Measurements from ENCODE around the gene APEH.

APEH gene

DNA sequence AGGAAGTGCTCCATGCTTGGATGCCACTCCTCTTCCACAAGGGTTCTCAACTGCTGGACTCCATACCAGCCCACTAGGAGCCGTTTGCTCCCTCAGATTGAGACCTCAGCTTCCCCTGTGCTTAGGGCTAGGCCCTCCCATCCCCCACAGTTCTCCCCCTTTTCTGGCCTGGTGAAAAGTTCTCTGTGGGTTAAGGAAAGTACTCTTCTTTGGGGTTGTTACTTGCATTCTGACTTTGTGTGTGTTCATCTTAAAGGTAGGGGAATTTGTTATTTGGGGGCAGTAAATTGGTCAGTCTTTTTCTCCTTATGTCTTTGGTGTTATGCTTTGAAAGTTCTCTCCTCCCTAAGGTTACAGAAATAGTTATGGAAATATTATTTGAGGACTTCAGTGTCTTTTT, 24.0 kb upstream of the APEH start:
- Histone ChIP-seq H3K4me3 (ENCODE audit: control insufficient read depth in 1 of 7, extremely low read depth in 1 of 7, insufficient read depth in 4 of 7, low read depth in 2 of 7, low read length in 6 of 7) (no peak overlapping the region), H3K9me3 (ENCODE audit: control extremely low read depth in 1 of 5, control insufficient read depth in 4 of 5, insufficient read depth in 2 of 5, low read depth in 1 of 5, low read length in 4 of 5) (no peaks in the 10 kb centered on the region), H3K4me1 (ENCODE audit: control extremely low read depth in 1 of 4, control insufficient read depth in 4 of 4, insufficient read depth in 4 of 4, low read length in 3 of 4) (peaks cover 0 to 17% (median 10%) of the 10 kb centered on the region in 4 experiments), H3K27me3 (replicated peaks in 2 of 5; ENCODE audit: control insufficient read depth in 4 of 5, insufficient read depth in 5 of 5, low read length in 4 of 5) (no peaks in the 10 kb centered on the region), H3K36me3 (ENCODE audit: control insufficient read depth in 4 of 4, insufficient read depth in 4 of 4, low read length in 3 of 4) (no peaks in the 10 kb centered on the region), H3K27ac (ENCODE audit: insufficient read depth in 1 of 2, low read depth in 1 of 2, low read length in 2 of 2, poor library complexity in 1 of 2, severe bottlenecking in 2 of 2) (no peak overlapping the region)
- DNase-seq, result no peak
- ChIA-PET POLR2A (no interaction called here), CTCF (no interaction called here)
- WGBS (ENCODE audit: insufficient coverage), result no CpG with 5 or more reads among the region's 1 CpG

DNA sequence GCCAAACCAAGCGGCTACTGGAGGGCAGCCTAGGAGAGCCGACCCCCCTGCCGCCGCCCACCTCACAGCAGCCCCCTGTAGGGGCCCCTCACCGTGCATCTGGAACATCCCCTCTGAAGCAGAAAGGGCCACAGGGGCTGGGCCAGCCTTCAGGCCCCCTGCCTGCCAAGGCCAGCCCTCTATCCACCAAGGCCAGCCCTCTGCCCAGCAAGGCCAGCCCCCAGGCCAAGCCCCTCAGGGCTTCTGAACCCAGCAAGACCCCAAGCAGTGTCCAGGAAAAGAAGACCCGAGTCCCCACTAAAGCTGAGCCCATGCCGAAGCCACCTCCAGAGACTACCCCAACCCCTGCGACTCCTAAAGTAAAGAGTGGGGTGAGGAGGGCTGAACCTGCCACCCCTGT, 23.5 kb upstream of the APEH start:
- POLR2A ChIA-PET, result no interaction called here
- no peak overlapping the region for H3K27ac ChIP-seq (ENCODE audit: insufficient read depth in 1 of 2, low read depth in 1 of 2, low read length in 2 of 2, poor library complexity in 1 of 2, severe bottlenecking in 2 of 2)

DNA sequence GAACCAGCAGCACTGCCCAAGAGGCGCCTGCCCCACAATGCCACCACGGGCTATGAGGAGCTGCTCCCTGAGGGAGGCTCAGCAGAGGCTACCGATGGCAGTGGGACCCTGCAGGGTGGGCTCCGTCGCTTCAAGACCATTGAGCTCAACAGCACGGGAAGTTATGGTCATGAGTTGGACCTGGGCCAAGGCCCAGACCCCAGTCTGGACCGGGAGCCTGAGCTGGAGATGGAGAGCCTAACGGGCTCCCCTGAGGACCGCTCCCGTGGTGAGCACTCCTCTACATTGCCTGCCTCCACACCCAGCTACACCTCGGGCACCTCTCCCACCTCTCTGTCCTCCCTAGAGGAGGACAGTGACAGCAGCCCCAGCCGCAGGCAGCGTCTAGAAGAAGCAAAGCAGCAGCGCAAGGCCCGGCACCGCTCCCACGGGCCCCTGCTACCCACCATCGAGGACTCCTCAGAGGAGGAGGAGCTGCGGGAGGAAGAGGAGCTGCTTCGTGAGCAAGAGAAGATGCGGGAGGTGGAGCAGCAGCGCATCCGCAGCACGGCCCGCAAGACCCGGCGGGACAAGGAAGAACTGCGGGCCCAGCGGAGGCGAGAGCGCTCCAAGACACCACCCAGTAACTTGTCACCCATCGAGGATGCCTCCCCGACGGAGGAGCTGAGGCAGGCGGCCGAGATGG, 21.8 kb upstream of the APEH start:
- Histone ChIP-seq H3K36me3 (ENCODE audit: control insufficient read depth in 4 of 4, insufficient read depth in 4 of 4, low read length in 3 of 4) (no peaks in the 10 kb centered on the region), H3K4me3 (ENCODE audit: control insufficient read depth in 1 of 7, extremely low read depth in 1 of 7, insufficient read depth in 4 of 7, low read depth in 2 of 7, low read length in 6 of 7) (no peak overlapping the region), H3K27ac (ENCODE audit: insufficient read depth in 1 of 2, low read depth in 1 of 2, low read length in 2 of 2, poor library complexity in 1 of 2, severe bottlenecking in 2 of 2) (no peak overlapping the region), H3K9me3 (ENCODE audit: control extremely low read depth in 1 of 5, control insufficient read depth in 4 of 5, insufficient read depth in 2 of 5, low read depth in 1 of 5, low read length in 4 of 5) (no peaks in the 10 kb centered on the region), H3K4me1 (ENCODE audit: control extremely low read depth in 1 of 4, control insufficient read depth in 4 of 4, insufficient read depth in 4 of 4, low read length in 3 of 4) (peaks cover 0 to 29% (median 20%) of the 10 kb centered on the region in 4 experiments), H3K27me3 (replicated peaks in 2 of 5; ENCODE audit: control insufficient read depth in 4 of 5, insufficient read depth in 5 of 5, low read length in 4 of 5) (no peaks in the 10 kb centered on the region)
- no peak for DNase-seq
- ChIA-PET POLR2A (no interaction called here), CTCF (interaction anchor here (1.4 kb wide), 1 partner anchor 21 kb away, joined by 3 read pairs; no protein-coding TSS in a partner anchor)
- 96% methylated on average over 32 of the region's 36 CpGs for WGBS (ENCODE audit: insufficient coverage)

More for the DNA sequence above, 23.5 kb upstream of the APEH start:
- 100% methylated on average over 7 of the region's 8 CpGs for WGBS (ENCODE audit: insufficient coverage)
- DNase-seq, result no peak
- no peaks in the 10 kb centered on the region for H3K9me3 ChIP-seq (ENCODE audit: control extremely low read depth in 1 of 5, control insufficient read depth in 4 of 5, insufficient read depth in 2 of 5, low read depth in 1 of 5, low read length in 4 of 5)
- no peak overlapping the region for H3K4me3 ChIP-seq (ENCODE audit: control insufficient read depth in 1 of 7, extremely low read depth in 1 of 7, insufficient read depth in 4 of 7, low read depth in 2 of 7, low read length in 6 of 7)
- H3K36me3 ChIP-seq (ENCODE audit: control insufficient read depth in 4 of 4, insufficient read depth in 4 of 4, low read length in 3 of 4), result no peaks in the 10 kb centered on the region
- H3K27me3 ChIP-seq (replicated peaks in 2 of 5; ENCODE audit: control insufficient read depth in 4 of 5, insufficient read depth in 5 of 5, low read length in 4 of 5), result no peaks in the 10 kb centered on the region
- CTCF ChIA-PET, result no interaction called here
- peaks cover 0 to 17% (median 10%) of the 10 kb centered on the region in 4 experiments for H3K4me1 ChIP-seq (ENCODE audit: control extremely low read depth in 1 of 4, control insufficient read depth in 4 of 4, insufficient read depth in 4 of 4, low read length in 3 of 4)

DNA sequence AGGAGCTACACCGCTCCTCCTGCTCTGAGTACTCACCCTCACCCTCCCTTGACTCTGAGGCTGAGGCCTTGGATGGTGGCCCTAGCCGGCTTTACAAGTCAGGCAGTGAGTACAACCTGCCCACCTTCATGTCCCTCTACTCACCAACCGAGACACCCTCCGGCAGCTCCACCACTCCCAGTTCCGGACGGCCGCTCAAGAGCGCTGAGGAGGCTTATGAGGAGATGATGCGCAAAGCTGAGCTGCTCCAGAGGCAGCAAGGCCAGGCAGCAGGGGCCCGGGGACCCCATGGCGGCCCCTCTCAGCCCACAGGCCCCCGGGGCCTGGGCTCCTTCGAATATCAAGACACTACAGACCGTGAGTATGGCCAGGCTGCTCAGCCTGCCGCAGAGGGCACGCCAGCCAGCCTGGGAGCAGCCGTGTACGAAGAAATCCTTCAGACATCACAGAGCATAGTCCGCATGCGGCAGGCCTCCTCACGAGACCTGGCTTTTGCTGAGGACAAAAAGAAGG, 21.2 kb upstream of the APEH start:
- 96% methylated on average over 20 of the region's 21 CpGs for WGBS (ENCODE audit: insufficient coverage)
- no peaks in the 10 kb centered on the region for H3K9me3 ChIP-seq (ENCODE audit: control extremely low read depth in 1 of 5, control insufficient read depth in 4 of 5, insufficient read depth in 2 of 5, low read depth in 1 of 5, low read length in 4 of 5)
- POLR2A ChIA-PET, result no interaction called here

DNA sequence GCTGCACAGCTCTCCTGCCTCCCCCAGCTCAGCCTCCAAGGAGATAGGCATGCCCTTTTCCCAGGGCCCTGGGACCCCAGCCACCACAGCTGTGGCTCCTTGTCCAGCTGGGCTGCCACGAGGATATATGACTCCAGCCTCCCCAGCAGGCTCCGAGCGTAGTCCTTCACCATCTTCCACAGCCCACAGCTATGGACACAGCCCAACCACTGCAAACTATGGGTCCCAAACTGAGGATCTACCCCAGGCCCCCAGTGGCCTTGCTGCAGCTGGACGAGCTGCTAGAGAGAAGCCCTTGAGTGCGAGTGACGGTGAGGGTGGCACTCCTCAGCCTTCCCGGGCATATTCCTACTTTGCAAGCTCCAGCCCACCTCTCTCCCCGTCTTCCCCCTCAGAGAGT, 20.5 kb upstream of the APEH start:
- DNase-seq, result no peak
- ChIA-PET CTCF (interaction anchor here (1.4 kb wide), 1 partner anchor 86 kb away, joined by 3 read pairs; no protein-coding TSS in a partner anchor), POLR2A (no interaction called here)
- Histone ChIP-seq H3K4me3 (ENCODE audit: control insufficient read depth in 1 of 7, extremely low read depth in 1 of 7, insufficient read depth in 4 of 7, low read depth in 2 of 7, low read length in 6 of 7) (no peak overlapping the region), H3K27me3 (replicated peaks in 2 of 5; ENCODE audit: control insufficient read depth in 4 of 5, insufficient read depth in 5 of 5, low read length in 4 of 5) (no peaks in the 10 kb centered on the region), H3K4me1 (ENCODE audit: control extremely low read depth in 1 of 4, control insufficient read depth in 4 of 4, insufficient read depth in 4 of 4, low read length in 3 of 4) (peaks cover 0 to 17% (median 12%) of the 10 kb centered on the region in 4 experiments), H3K36me3 (ENCODE audit: control insufficient read depth in 4 of 4, insufficient read depth in 4 of 4, low read length in 3 of 4) (no peaks in the 10 kb centered on the region), H3K27ac (ENCODE audit: insufficient read depth in 1 of 2, low read depth in 1 of 2, low read length in 2 of 2, poor library complexity in 1 of 2, severe bottlenecking in 2 of 2) (no peak overlapping the region), H3K9me3 (ENCODE audit: control extremely low read depth in 1 of 5, control insufficient read depth in 4 of 5, insufficient read depth in 2 of 5, low read depth in 1 of 5, low read length in 4 of 5) (no peaks in the 10 kb centered on the region)
- WGBS (ENCODE audit: insufficient coverage), result 100% methylated on average over 7 of the region's 8 CpGs

More for the DNA sequence above, 21.2 kb upstream of the APEH start:
- Histone ChIP-seq H3K36me3 (ENCODE audit: control insufficient read depth in 4 of 4, insufficient read depth in 4 of 4, low read length in 3 of 4) (no peaks in the 10 kb centered on the region), H3K4me3 (ENCODE audit: control insufficient read depth in 1 of 7, extremely low read depth in 1 of 7, insufficient read depth in 4 of 7, low read depth in 2 of 7, low read length in 6 of 7) (no peak overlapping the region), H3K27me3 (replicated peaks in 2 of 5; ENCODE audit: control insufficient read depth in 4 of 5, insufficient read depth in 5 of 5, low read length in 4 of 5) (no peaks in the 10 kb centered on the region), H3K4me1 (ENCODE audit: control extremely low read depth in 1 of 4, control insufficient read depth in 4 of 4, insufficient read depth in 4 of 4, low read length in 3 of 4) (peaks cover 0 to 23% (median 15%) of the 10 kb centered on the region in 4 experiments), H3K27ac (ENCODE audit: insufficient read depth in 1 of 2, low read depth in 1 of 2, low read length in 2 of 2, poor library complexity in 1 of 2, severe bottlenecking in 2 of 2) (no peak overlapping the region)
- CTCF ChIA-PET, result interaction anchor here (1.4 kb wide), 2 partner anchors 20 to 86 kb away, joined by 3 read pairs; no protein-coding TSS in a partner anchor
- DNase-seq, result no peak

DNA sequence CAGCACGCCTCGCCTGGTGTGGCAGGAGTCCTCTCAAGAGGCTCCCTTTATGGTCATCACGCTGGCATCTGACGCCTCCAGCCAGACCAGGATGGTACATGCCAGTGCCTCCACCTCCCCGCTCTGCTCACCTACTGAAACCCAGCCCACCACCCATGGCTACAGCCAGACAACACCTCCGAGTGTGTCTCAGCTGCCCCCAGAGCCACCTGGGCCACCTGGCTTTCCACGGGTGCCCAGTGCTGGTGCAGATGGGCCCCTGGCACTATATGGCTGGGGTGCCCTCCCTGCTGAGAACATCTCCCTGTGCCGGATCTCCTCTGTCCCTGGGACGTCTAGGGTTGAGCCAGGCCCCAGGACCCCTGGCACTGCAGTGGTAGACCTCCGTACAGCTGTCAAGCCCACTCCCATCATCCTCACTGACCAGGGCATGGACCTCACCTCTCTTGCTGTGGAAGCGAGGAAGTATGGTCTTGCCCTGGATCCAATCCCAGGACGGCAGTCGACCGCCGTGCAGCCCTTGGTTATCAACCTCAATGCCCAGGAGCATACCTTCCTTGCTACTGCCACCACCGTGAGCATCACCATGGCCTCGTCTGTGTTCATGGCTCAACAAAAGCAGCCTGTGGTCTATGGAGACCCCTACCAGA, 19.9 kb upstream of the APEH start:
- Histone ChIP-seq H3K9me3 (ENCODE audit: control extremely low read depth in 1 of 5, control insufficient read depth in 4 of 5, insufficient read depth in 2 of 5, low read depth in 1 of 5, low read length in 4 of 5) (no peaks in the 10 kb centered on the region), H3K27ac (ENCODE audit: insufficient read depth in 1 of 2, low read depth in 1 of 2, low read length in 2 of 2, poor library complexity in 1 of 2, severe bottlenecking in 2 of 2) (no peak overlapping the region), H3K27me3 (replicated peaks in 2 of 5; ENCODE audit: control insufficient read depth in 4 of 5, insufficient read depth in 5 of 5, low read length in 4 of 5) (no peaks in the 10 kb centered on the region), H3K4me1 (ENCODE audit: control extremely low read depth in 1 of 4, control insufficient read depth in 4 of 4, insufficient read depth in 4 of 4, low read length in 3 of 4) (peaks cover 0 to 17% (median 12%) of the 10 kb centered on the region in 4 experiments), H3K4me3 (ENCODE audit: control insufficient read depth in 1 of 7, extremely low read depth in 1 of 7, insufficient read depth in 4 of 7, low read depth in 2 of 7, low read length in 6 of 7) (no peak overlapping the region), H3K36me3 (ENCODE audit: control insufficient read depth in 4 of 4, insufficient read depth in 4 of 4, low read length in 3 of 4) (no peaks in the 10 kb centered on the region)
- no peak for DNase-seq
- CTCF ChIA-PET, result interaction anchor here (1.3 to 2.0 kb wide), 3 partner anchors 18 to 87 kb away, joined by 3 to 8 read pairs (median 3); no protein-coding TSS in a partner anchor
- POLR2A ChIA-PET, result no interaction called here
- WGBS (ENCODE audit: insufficient coverage), result 99% methylated on average over 17 of the region's 17 CpGs

Measured in common myeloid progenitor, CD34-positive (primary cell).